ENCODE results near the gene TRAF3. TPM values are rescaled to one million over a fixed set of nuclear protein-coding genes. Genes with fewer than 3 reads are reported as not detected.

Gene TRAF3
- total RNA-seq, 6 experiments from 2014 or later, result 19.9 to 28.8 (median 22.6) TPM

- H3K4me3 Mint-ChIP-seq, result no peak overlapping the region
- DNase-seq, result no peak
- no peaks in the 10 kb centered on the region for H3K4me1 Mint-ChIP-seq (ENCODE audit: low read depth)
- H3K36me3 Mint-ChIP-seq (ENCODE audit: low read depth), result no peaks in the 10 kb centered on the region; the same call in none of the 2 replicates
- no peak for TF ChIP-seq CTCF (IDR thresholded peaks at IDR 0.05)
- H3K9me3 Mint-ChIP-seq, result no peaks in the 10 kb centered on the region
- H3K27ac Mint-ChIP-seq, result no peak overlapping the region
- no peaks in the 10 kb centered on the region; the same call in 1 of the 2 replicates for H3K27me3 Mint-ChIP-seq (ENCODE audit: insufficient read depth)
Observed at GRCh38 chr14:102908766-102909455, 131.7 kb downstream of the TRAF3 start.

- Mint-ChIP-seq H3K36me3 (ENCODE audit: low read depth) (no peaks in the 10 kb centered on the region; the same call in 1 of the 2 replicates), H3K27me3 (ENCODE audit: insufficient read depth) (no peaks in the 10 kb centered on the region; the same call in 1 of the 2 replicates), H3K9me3 (no peaks in the 10 kb centered on the region), H3K4me1 (ENCODE audit: low read depth) (no peaks in the 10 kb centered on the region), H3K27ac (no peak overlapping the region), H3K4me3 (no peak overlapping the region)
- no peak for DNase-seq
- TF ChIP-seq CTCF (IDR thresholded peaks at IDR 0.05), result no peak
Observed at GRCh38 chr14:102909462-102909861, 132.2 kb downstream of the TRAF3 start.

GRCh38 chr14:102909911-102910310 lies 132.7 kb downstream of the TRAF3 start:
- no peak overlapping the region for H3K27ac Mint-ChIP-seq
- H3K9me3 Mint-ChIP-seq, result no peaks in the 10 kb centered on the region
- H3K4me3 Mint-ChIP-seq, result no peak overlapping the region
- H3K27me3 Mint-ChIP-seq (ENCODE audit: insufficient read depth), result no peaks in the 10 kb centered on the region; the same call in 1 of the 2 replicates
- H3K36me3 Mint-ChIP-seq (ENCODE audit: low read depth), result no peaks in the 10 kb centered on the region; the same call in 1 of the 2 replicates
- no peak for TF ChIP-seq CTCF (IDR thresholded peaks at IDR 0.05)
- no peaks in the 10 kb centered on the region for H3K4me1 Mint-ChIP-seq (ENCODE audit: low read depth)
- DNase-seq, result no peak

- no peak for DNase-seq
- Mint-ChIP-seq H3K4me1 (ENCODE audit: low read depth) (no peaks in the 10 kb centered on the region), H3K36me3 (ENCODE audit: low read depth) (no peaks in the 10 kb centered on the region; the same call in 1 of the 2 replicates), H3K9me3 (no peaks in the 10 kb centered on the region), H3K27me3 (ENCODE audit: insufficient read depth) (no peaks in the 10 kb centered on the region; the same call in 1 of the 2 replicates), H3K4me3 (no peak overlapping the region), H3K27ac (no peak overlapping the region)
- TF ChIP-seq CTCF (IDR thresholded peaks at IDR 0.05), result no peak
Observed at GRCh38 chr14:102910442-102910841, 133.2 kb downstream of the TRAF3 start.

GRCh38 chr14:102911541-102911951 lies 134.3 kb downstream of the TRAF3 start:
- H3K9me3 Mint-ChIP-seq, result no peaks in the 10 kb centered on the region
- H3K27me3 Mint-ChIP-seq (ENCODE audit: insufficient read depth), result no peaks in the 10 kb centered on the region; the same call in 1 of the 2 replicates
- H3K4me3 Mint-ChIP-seq, result no peak overlapping the region
- DNase-seq, result no peak
- H3K4me1 Mint-ChIP-seq (ENCODE audit: low read depth), result no peaks in the 10 kb centered on the region
- H3K36me3 Mint-ChIP-seq (ENCODE audit: low read depth), result no peaks in the 10 kb centered on the region
- TF ChIP-seq CTCF (IDR thresholded peaks at IDR 0.05), result no peak
- no peak overlapping the region for H3K27ac Mint-ChIP-seq
